Tibial nerve (tissue), 4 donors: ENCODE data around the gene PSENEN. TPM values are rescaled to one million over a fixed set of nuclear protein-coding genes. Genes with fewer than 3 reads are reported as not detected.

Experiments used
- DNase-seq, 2 donors: peaks; one replicate each; pipeline ENCODE4 v3.0.0-alpha.2; 2019; ENCODE audit warnings: low spot score in 2 of 2
- H3K27ac ChIP-seq, 4 donors: fragments of 200-600 bp; sonication (generic) in 3 of 4; one replicate each; pipeline ENCODE4 v1.5.1; 2017 to 2019; ENCODE audit warnings: mild to moderate bottlenecking in 1 of 4
- H3K27me3 ChIP-seq, 2 donors: fragments of 200-600 bp; sonication (generic) in 1 of 2; one replicate each; pipeline versions ENCODE4 v1.5.1 to v1.6.0; 2017 to 2019
- H3K36me3 ChIP-seq, 3 donors: fragments of 200-600 bp; sonication (generic); one replicate each; pipeline ENCODE4 v1.5.1; 2018 to 2019
- H3K4me1 ChIP-seq, 4 donors: fragments of 200-600 bp; sonication (generic) in 3 of 4; one replicate each; pipeline ENCODE4 v1.5.1; 2017 to 2019
- H3K4me3 ChIP-seq, 4 donors: fragments of 200-600 bp; sonication (generic) in 3 of 4; one replicate each; pipeline ENCODE4 v1.5.1; 2017 to 2019; ENCODE audit warnings: mild to moderate bottlenecking in 1 of 4, moderate library complexity in 1 of 4
- H3K9me3 ChIP-seq, 4 donors: fragments of 200-600 bp; sonication (generic) in 3 of 4; one replicate each; pipeline ENCODE4 v1.5.1; 2017 to 2019
- CTCF ChIP-seq, 5 experiments: fragments of 200-600 bp in 3 of 5; fragments of 450-650 bp in 2 of 5; sonication (generic) in 3 of 5; IDR thresholded peaks; one replicate each; pipeline ENCODE4 v1.5.1; 2016 to 2019; ENCODE audit warnings: antibody characterized with exemption in 5 of 5, mild to moderate bottlenecking in 3 of 5, moderate library complexity in 2 of 5
- EP300 ChIP-seq, 2 donors: sonication (generic); formaldehyde crosslinking; IDR thresholded peaks; one replicate each; pipeline ENCODE4 v1.6.1; 2017; ENCODE audit warnings: antibody characterized with exemption in 2 of 2, mild to moderate bottlenecking in 1 of 2
- POLR2A ChIP-seq, 2 donors: fragments of 450-650 bp; IDR thresholded peaks; one replicate each; pipeline ENCODE4 v1.6.1; 2017; ENCODE audit warnings: antibody characterized with exemption in 2 of 2, mild to moderate bottlenecking in 2 of 2, moderate library complexity in 2 of 2
- WGBS, 2 donors: methylation state at CpG; one replicate each; pipeline ENCODE4 v1.1.5; 2018; 5-methylcytosine and 5-hydroxymethylcytosine counted together
- total RNA-seq, 4 donors: library from RNA; depleted of rRNA; stranded (reverse); fragments of >200 nt; gene quantifications; one replicate each; pipeline ENCODE4 v1.1.0, GENCODE V29; 2016

PSENEN gene
- total RNA-seq, 4 donors from 2014 or later, result 33.1 to 46.7 (median 40.3) TPM

- peaks cover 0 to 22% (median 0%) of the 10 kb centered on the region in 3 donors for H3K36me3 ChIP-seq
- H3K4me1 ChIP-seq, result no peaks in the 10 kb centered on the region
- WGBS, 2 donors, result 54 to 62% methylated on average over 13 to 17 of the region's 20 CpGs
- H3K27me3 ChIP-seq, result peaks cover 0 to 6% of the 10 kb centered on the region in 2 donors
- H3K4me3 ChIP-seq, result no peak overlapping the region
- no peak for TF ChIP-seq EP300 (IDR thresholded peaks at IDR 0.05)
- no peak for TF ChIP-seq POLR2A (IDR thresholded peaks at IDR 0.05)
- no peak for TF ChIP-seq CTCF (IDR thresholded peaks at IDR 0.05)
- DNase-seq, result no peak
- H3K9me3 ChIP-seq, result no peaks in the 10 kb centered on the region
- no peak overlapping the region for H3K27ac ChIP-seq
Measured at GRCh38 chr19:35790981-35791813, 45.7 kb downstream of the PSENEN start.

- Histone ChIP-seq H3K36me3 (peaks cover 0 to 15% (median 0%) of the 10 kb centered on the region in 3 donors), H3K27ac (no peak overlapping the region), H3K27me3 (peaks cover 0 to 13% of the 10 kb centered on the region in 2 donors), H3K9me3 (no peaks in the 10 kb centered on the region), H3K4me1 (no peaks in the 10 kb centered on the region), H3K4me3 (no peak overlapping the region)
- TF ChIP-seq EP300 (IDR thresholded peaks at IDR 0.05), result no peak
- no peak for TF ChIP-seq CTCF (IDR thresholded peaks at IDR 0.05)
- TF ChIP-seq POLR2A (IDR thresholded peaks at IDR 0.05), result no peak
- WGBS, 2 donors, result 69 to 89% methylated on average over 6 to 8 of the region's 9 CpGs
- no peak for DNase-seq
Measured at GRCh38 chr19:35791814-35792279, 46.4 kb downstream of the PSENEN start.

- peaks cover 0 to 11% (median 0%) of the 10 kb centered on the region in 3 donors for H3K36me3 ChIP-seq
- no peaks in the 10 kb centered on the region for H3K9me3 ChIP-seq
- no peak for DNase-seq
- H3K4me1 ChIP-seq, result peaks cover 0 to 3% (median 0%) of the 10 kb centered on the region in 4 donors
- H3K27ac ChIP-seq, result no peak overlapping the region
- 67 to 86% methylated on average over 8 to 15 of the region's 15 CpGs for WGBS, 2 donors
- no peak overlapping the region for H3K4me3 ChIP-seq
- TF ChIP-seq CTCF (IDR thresholded peaks at IDR 0.05) (no peak), EP300 (IDR thresholded peaks at IDR 0.05) (no peak), POLR2A (IDR thresholded peaks at IDR 0.05) (no peak)
- H3K27me3 ChIP-seq, result peaks cover 0 to 18% of the 10 kb centered on the region in 2 donors
Measured at GRCh38 chr19:35792312-35792711, 46.9 kb downstream of the PSENEN start.

- no peaks in the 10 kb centered on the region for H3K9me3 ChIP-seq
Measured at GRCh38 chr19:35792888-35793287, 47.4 kb downstream of the PSENEN start.

More at GRCh38 chr19:35792888-35793287, 47.4 kb downstream of the PSENEN start:
- Histone ChIP-seq H3K4me1 (peaks cover 0 to 8% (median 0%) of the 10 kb centered on the region in 4 donors), H3K27ac (no peak overlapping the region), H3K36me3 (peaks cover 0 to 5% (median 0%) of the 10 kb centered on the region in 3 donors), H3K27me3 (peaks cover 0 to 23% of the 10 kb centered on the region in 2 donors), H3K4me3 (no peak overlapping the region)
- WGBS, 2 donors, result 65 to 74% methylated on average over 8 of the region's 8 CpGs
- DNase-seq, result no peak
- TF ChIP-seq EP300 (IDR thresholded peaks at IDR 0.05) (no peak), CTCF (IDR thresholded peaks at IDR 0.05) (no peak), POLR2A (IDR thresholded peaks at IDR 0.05) (no peak)
